GM23338 (cell line): Measurements from ENCODE around the gene ZMYND8. TPM values are rescaled to one million over a fixed set of nuclear protein-coding genes. Genes with fewer than 3 reads are reported as not detected.

ENCODE experiments used
- ATAC-seq: fragments of 200-7000 bp; cut with Tn5 transposase; 3 replicates; pipeline ENCODE4 v1.9.1; 2020
- DNase-seq: peaks from one replicate; pipeline ENCODE4 v3.0.0-alpha.2; 2015; ENCODE audit warnings: low spot score
- H2AFZ ChIP-seq: fragments of 200-600 bp; sonication (generic); 2 replicates; pipeline ENCODE4 v1.8.0; 2016; ENCODE audit warnings: antibody characterized with exemption, mild to moderate bottlenecking, moderate library complexity
- H3F3A ChIP-seq: fragments of 200-600 bp; sonication (generic); replicated peaks from 2 replicates; pipeline ENCODE4 v1.8.0; 2017; ENCODE audit warnings: antibody characterized with exemption, mixed run types, low read depth
- H3K27ac ChIP-seq: fragments of 200-600 bp; sonication (generic); 2 replicates; pipeline ENCODE4 v1.6.1; 2016; ENCODE audit warnings: low read depth
- H3K27me3 ChIP-seq: fragments of 200-600 bp; sonication (generic); 2 replicates; pipeline ENCODE4 v1.8.0; 2016; ENCODE audit warnings: mild to moderate bottlenecking, mixed run types, moderate library complexity; ENCODE audit not compliant: insufficient read depth
- H3K36me3 ChIP-seq: fragments of 200-600 bp; sonication (generic); 2 replicates; pipeline ENCODE4 v1.8.0; 2016; ENCODE audit warnings: mild to moderate bottlenecking; ENCODE audit not compliant: insufficient read depth
- H3K4me1 ChIP-seq: fragments of 200-600 bp; sonication (generic); 2 replicates; pipeline ENCODE4 v1.8.0; 2016; ENCODE audit warnings: mild to moderate bottlenecking, moderate library complexity; ENCODE audit not compliant: insufficient read depth
- H3K4me2 ChIP-seq: fragments of 200-600 bp; sonication (generic); 2 replicates; pipeline ENCODE4 v1.7.1; 2017; ENCODE audit warnings: mixed run types
- H3K4me3 ChIP-seq: fragments of 200-600 bp; sonication (generic); 2 replicates; pipeline ENCODE4 v1.6.1; 2016; ENCODE audit warnings: mixed run types
- H3K79me2 ChIP-seq: fragments of 200-600 bp; sonication (generic); replicated peaks from 2 replicates; pipeline ENCODE4 v1.8.0; 2017; ENCODE audit warnings: mild to moderate bottlenecking; ENCODE audit not compliant: insufficient read depth
- H3K9me2 ChIP-seq: fragments of 200-600 bp; sonication (generic); 2 replicates; pipeline ENCODE4 v1.8.0; 2017; ENCODE audit not compliant: insufficient read depth
- H4K20me1 ChIP-seq: fragments of 200-600 bp; sonication (generic); replicated peaks from 2 replicates; pipeline ENCODE4 v1.8.0; 2017; ENCODE audit warnings: mild to moderate bottlenecking; ENCODE audit not compliant: insufficient read depth
- H3K27ac Mint-ChIP-seq: 2 replicates; pipeline ENCODE4 v1.8.0; 2020; ENCODE audit warnings: inconsistent platforms, mild to moderate bottlenecking, moderate library complexity, mixed read lengths
- H3K27me3 Mint-ChIP-seq: 3 replicates; pipeline ENCODE4 v1.8.0; 2022; ENCODE audit warnings: low read depth, mild to moderate bottlenecking, moderate library complexity, mixed read lengths, inconsistent platforms; ENCODE audit not compliant: insufficient read depth, poor library complexity
- H3K36me3 Mint-ChIP-seq: 3 replicates; pipeline ENCODE4 v1.8.0; 2021; ENCODE audit warnings: low read depth, mild to moderate bottlenecking, inconsistent platforms, moderate library complexity, mixed read lengths
- H3K4me1 Mint-ChIP-seq: 3 replicates; pipeline ENCODE4 v1.8.0; 2020; ENCODE audit warnings: mild to moderate bottlenecking, inconsistent platforms, mixed read lengths
- H3K4me3 Mint-ChIP-seq: 3 replicates; pipeline ENCODE4 v1.8.0; 2021; ENCODE audit warnings: moderate library complexity, mild to moderate bottlenecking, inconsistent platforms, mixed read lengths
- H3K9me3 Mint-ChIP-seq: 3 replicates; pipeline ENCODE4 v1.8.0; 2020; ENCODE audit warnings: moderate library complexity, mild to moderate bottlenecking, inconsistent platforms, mixed read lengths
- CREB1 ChIP-seq: fragments of 250-450 bp; sonication (Bioruptor Pico); IDR thresholded peaks from 2 replicates; pipeline ENCODE4 v1.5.0; 2020; ENCODE audit warnings: low read depth, mild to moderate bottlenecking, moderate library complexity
- ETS1 ChIP-seq: IDR thresholded peaks from 2 replicates; pipeline ENCODE4 v1.6.1; 2016; ENCODE audit warnings: antibody characterized with exemption
- EZH2 ChIP-seq: fragments of 200-600 bp; sonication (generic); IDR thresholded peaks from one replicate; pipeline ENCODE4 v1.8.0; 2017; ENCODE audit warnings: antibody characterized with exemption, mild to moderate bottlenecking, low read depth; ENCODE audit not compliant: unreplicated experiment
- EZH2phosphoT487 ChIP-seq: fragments of 200-600 bp; sonication (generic); IDR thresholded peaks from one replicate; pipeline ENCODE4 v1.8.1; 2018; ENCODE audit warnings: antibody characterized with exemption; ENCODE audit not compliant: unreplicated experiment
- JUNB ChIP-seq: IDR thresholded peaks from one replicate; pipeline ENCODE4 v1.6.1; 2016; ENCODE audit warnings: antibody characterized with exemption; ENCODE audit not compliant: unreplicated experiment
- NANOG ChIP-seq: IDR thresholded peaks from 2 replicates; pipeline ENCODE4 v1.6.1; 2016; ENCODE audit warnings: antibody characterized with exemption, borderline replicate concordance
- POLR2AphosphoS5 ChIP-seq: IDR thresholded peaks from 2 replicates; pipeline ENCODE4 v1.6.1; 2016; ENCODE audit warnings: antibody characterized with exemption, low read depth
- REST ChIP-seq: IDR thresholded peaks from one replicate; pipeline ENCODE4 v1.6.1; 2018; ENCODE audit warnings: antibody characterized with exemption; ENCODE audit not compliant: unreplicated experiment
- STAT1 ChIP-seq: IDR thresholded peaks from one replicate; pipeline ENCODE4 v1.6.1; 2016; ENCODE audit warnings: antibody characterized with exemption; ENCODE audit not compliant: unreplicated experiment
- ZNF114 ChIP-seq: fragments of 250-450 bp; sonication (Bioruptor Pico); IDR thresholded peaks from 2 replicates; pipeline ENCODE4 v1.5.0; 2020; ENCODE audit warnings: mild to moderate bottlenecking, moderate library complexity
- ZNF331 ChIP-seq: fragments of 250-450 bp; sonication (Bioruptor Pico); IDR thresholded peaks from 2 replicates; pipeline ENCODE4 v1.5.0; 2020; ENCODE audit warnings: low read depth, mild to moderate bottlenecking, moderate library complexity
- ZNF462 ChIP-seq: fragments of 250-450 bp; sonication (Bioruptor Pico); IDR thresholded peaks from 2 replicates; pipeline ENCODE4 v1.5.0; 2020; ENCODE audit warnings: mild to moderate bottlenecking, moderate library complexity
- polyA plus RNA-seq: library from polyadenylated mRNA; unstranded; fragments of >200 nt; fragmentation: Nextera tagmentation; extraction: Ambion mirVana; gene quantifications from 2 replicates; pipeline ENCODE4 v1.2.1, GENCODE V29; 2016
- total RNA-seq: library from RNA; depleted of rRNA; stranded (reverse); fragments of >200 nt; shearing (Covaris generic); gene quantifications from 2 replicates; pipeline ENCODE4 v1.2.3, GENCODE V29; 2014
- TF ChIP-seq, protein P1 (sequence below), 2 experiments: fragments of 200-600 bp in 1 of 2; sonication (generic) in 1 of 2; conservative IDR thresholded peaks; 2 replicates each; pipeline versions ENCODE4 v1.5.1 to v1.6.1; 2016 to 2017; ENCODE audit warnings: antibody characterized with exemption in 2 of 2, low read depth in 2 of 2, mild to moderate bottlenecking in 2 of 2, moderate library complexity in 1 of 2

ZMYND8 gene
- total and polyA plus RNA-seq, 2 experiments from 2014 or later = 70.9 to 128 TPM

GRCh38 chr20:47328129-47328528 is 28.4 kb downstream of the ZMYND8 start:
- Mint-ChIP-seq H3K4me1 (peaks cover 65% of the 10 kb centered on the region), H3K9me3 (no peaks in the 10 kb centered on the region), H3K36me3 (peaks cover 77% of the 10 kb centered on the region), H3K27me3 (peaks cover 18% of the 10 kb centered on the region), H3K27ac (peak overlapping the region; percentile 19; the same call in 1 of the 2 replicates), H3K4me3 (no peak overlapping the region)
- Histone ChIP-seq H3K79me2 (peaks cover 100% of the 10 kb centered on the region), H4K20me1 (peaks cover 21% of the 10 kb centered on the region), H3K36me3 (peaks cover 11% of the 10 kb centered on the region), H3K4me3 (no peak overlapping the region), H3K4me1 (peaks cover 59% of the 10 kb centered on the region), H3K9me2 (no peaks in the 10 kb centered on the region), H3F3A (peaks cover 30% of the 10 kb centered on the region), H3K27ac (peak overlapping the region; percentile 60; the same call in 1 of the 2 replicates), H3K27me3 (no peaks in the 10 kb centered on the region), H2AFZ (no peak overlapping the region), H3K4me2 (no peak overlapping the region)
- TF ChIP-seq ETS1 (no peak), ZNF331 (CRISPR knock-in tag) (no peak), ZNF462 (CRISPR knock-in tag) (no peak), JUNB (no peak), POLR2AphosphoS5 (no peak), ZNF114 (CRISPR knock-in tag) (no peak), NANOG (no peak), REST (no peak), CREB1 (CRISPR knock-in tag) (no peak), EZH2 (no peak), EZH2phosphoT487 (no peak), STAT1 (no peak)
- TF ChIP-seq, protein P1, sequence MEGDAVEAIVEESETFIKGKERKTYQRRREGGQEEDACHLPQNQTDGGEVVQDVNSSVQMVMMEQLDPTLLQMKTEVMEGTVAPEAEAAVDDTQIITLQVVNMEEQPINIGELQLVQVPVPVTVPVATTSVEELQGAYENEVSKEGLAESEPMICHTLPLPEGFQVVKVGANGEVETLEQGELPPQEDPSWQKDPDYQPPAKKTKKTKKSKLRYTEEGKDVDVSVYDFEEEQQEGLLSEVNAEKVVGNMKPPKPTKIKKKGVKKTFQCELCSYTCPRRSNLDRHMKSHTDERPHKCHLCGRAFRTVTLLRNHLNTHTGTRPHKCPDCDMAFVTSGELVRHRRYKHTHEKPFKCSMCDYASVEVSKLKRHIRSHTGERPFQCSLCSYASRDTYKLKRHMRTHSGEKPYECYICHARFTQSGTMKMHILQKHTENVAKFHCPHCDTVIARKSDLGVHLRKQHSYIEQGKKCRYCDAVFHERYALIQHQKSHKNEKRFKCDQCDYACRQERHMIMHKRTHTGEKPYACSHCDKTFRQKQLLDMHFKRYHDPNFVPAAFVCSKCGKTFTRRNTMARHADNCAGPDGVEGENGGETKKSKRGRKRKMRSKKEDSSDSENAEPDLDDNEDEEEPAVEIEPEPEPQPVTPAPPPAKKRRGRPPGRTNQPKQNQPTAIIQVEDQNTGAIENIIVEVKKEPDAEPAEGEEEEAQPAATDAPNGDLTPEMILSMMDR (conservative IDR thresholded peaks at IDR 0.05; ENCODE audit: low read depth in 2 of 2) = no peak
- no peak for ATAC-seq
- DNase-seq = no peak
